Neural crest cell (in vitro differentiated cells): ENCODE measurements around the gene SLC16A12. TPM values are rescaled to one million over a fixed set of nuclear protein-coding genes. Genes with fewer than 3 reads are reported as not detected.
"Not testable (repeated sequence)": the region's sequence is repeated elsewhere in the genome, so short reads cannot be mapped to it uniquely, and the experiment has no call there.

Experiments used
- DNase-seq: peaks from one replicate; pipeline ENCODE4 v3.0.0; 2021; ENCODE audit warnings: low read depth, mixed read lengths, low spot score
- H3K27ac Mint-ChIP-seq: one replicate; pipeline ENCODE4 v1.8.0; 2021; ENCODE audit warnings: mild to moderate bottlenecking, mixed read lengths; ENCODE audit not compliant: unreplicated experiment
- H3K27me3 Mint-ChIP-seq: 2 replicates; pipeline ENCODE4 v1.8.0; 2021; ENCODE audit warnings: low read depth, mild to moderate bottlenecking, mixed read lengths
- H3K36me3 Mint-ChIP-seq: 2 replicates; pipeline ENCODE4 v1.8.0; 2021; ENCODE audit warnings: low read depth, mild to moderate bottlenecking, mixed read lengths
- H3K4me1 Mint-ChIP-seq: 2 replicates; pipeline ENCODE4 v1.8.0; 2021; ENCODE audit warnings: mixed read lengths
- H3K4me3 Mint-ChIP-seq: one replicate; pipeline ENCODE4 v1.8.0; 2021; ENCODE audit warnings: mild to moderate bottlenecking, mixed read lengths
- H3K9me3 Mint-ChIP-seq: 2 replicates; pipeline ENCODE4 v1.8.0; 2021; ENCODE audit warnings: mixed read lengths
- CTCF ChIP-seq: fragments of 200-600 bp; sonication (generic); conservative IDR thresholded peaks from 2 replicates; pipeline ENCODE4 v1.5.0; 2021; ENCODE audit warnings: antibody characterized with exemption, mild to moderate bottlenecking
- total RNA-seq: library from RNA; stranded (reverse); gene quantifications from 2 replicates; pipeline ENCODE4 v1.2.1, GENCODE V29; 2021

SLC16A12 gene
- total RNA-seq, 1 donor from 2014 or later = not detected

- peak overlapping the region; percentile 80 for H3K4me3 Mint-ChIP-seq
- no peak overlapping the region for H3K27ac Mint-ChIP-seq
- no peak for DNase-seq
- H3K36me3 Mint-ChIP-seq = peaks cover 2% of the 10 kb centered on the region
- no peaks in the 10 kb centered on the region for H3K9me3 Mint-ChIP-seq
- peaks cover 81% of the 10 kb centered on the region for H3K27me3 Mint-ChIP-seq
- TF ChIP-seq CTCF = no peak
- peaks cover 26% of the 10 kb centered on the region for H3K4me1 Mint-ChIP-seq
Observed at GRCh38 chr10:89536013-89536354, 590 bp upstream of the SLC16A12 start.

GRCh38 chr10:89534826-89535166 is 598 bp downstream of the SLC16A12 start:
- Mint-ChIP-seq H3K36me3 (peaks cover 2% of the 10 kb centered on the region), H3K27ac (no peak overlapping the region), H3K4me3 (peak overlapping the region; percentile 62), H3K27me3 (peaks cover 80% of the 10 kb centered on the region), H3K9me3 (no peaks in the 10 kb centered on the region), H3K4me1 (peaks cover 26% of the 10 kb centered on the region)
- DNase-seq = no peak
- TF ChIP-seq CTCF = no peak

GRCh38 chr10:89532476-89532875 is 2.9 kb downstream of the SLC16A12 start:
- Mint-ChIP-seq H3K36me3 (peaks cover 2% of the 10 kb centered on the region), H3K27me3 (peaks cover 71% of the 10 kb centered on the region), H3K4me3 (no peak overlapping the region), H3K4me1 (peaks cover 21% of the 10 kb centered on the region), H3K9me3 (no peaks in the 10 kb centered on the region), H3K27ac (no peak overlapping the region)
- DNase-seq = no peak
- TF ChIP-seq CTCF = no peak

- Mint-ChIP-seq H3K4me1 (peaks cover 13% of the 10 kb centered on the region), H3K27ac (no peak overlapping the region), H3K9me3 (no peaks in the 10 kb centered on the region), H3K27me3 (peaks cover 62% of the 10 kb centered on the region), H3K36me3 (peaks cover 2% of the 10 kb centered on the region), H3K4me3 (no peak overlapping the region)
- no peak for TF ChIP-seq CTCF
- DNase-seq = no peak
Observed at GRCh38 chr10:89531359-89531758, 4.0 kb downstream of the SLC16A12 start.

GRCh38 chr10:89529711-89530110 is 5.7 kb downstream of the SLC16A12 start:
- H3K4me1 Mint-ChIP-seq, H3K36me3 Mint-ChIP-seq, H3K27ac Mint-ChIP-seq, H3K9me3 Mint-ChIP-seq, DNase-seq, H3K4me3 Mint-ChIP-seq: not testable (repeated sequence)
- peaks cover 49% of the 10 kb centered on the region for H3K27me3 Mint-ChIP-seq

GRCh38 chr10:89526358-89526757 is 9.0 kb downstream of the SLC16A12 start:
- Mint-ChIP-seq H3K4me3 (no peak overlapping the region), H3K9me3 (no peaks in the 10 kb centered on the region), H3K36me3 (no peaks in the 10 kb centered on the region), H3K4me1 (no peaks in the 10 kb centered on the region), H3K27ac (no peak overlapping the region), H3K27me3 (peaks cover 18% of the 10 kb centered on the region)
- TF ChIP-seq CTCF = no peak
- no peak for DNase-seq
